WTC11 (cell line): ENCODE measurements around the gene DNMT3A. TPM values are rescaled to one million over a fixed set of nuclear protein-coding genes. Genes with fewer than 3 reads are reported as not detected.

Source experiments
- ATAC-seq: fragments of 200-7000 bp; cut with Tn5 transposase; 2 replicates; pipeline ENCODE4 v1.10.0; 2021; ENCODE audit warnings: mild to moderate bottlenecking, moderate library complexity
- CTCF ChIA-PET: fragments of 300-600 bp; sonication (Branson Sonifier 250); formaldehyde crosslinking; loops from one replicate; lab custom pipeline; 2021; ENCODE audit warnings: antibody characterized with exemption; lab: Charles Lee
- POLR2A ChIA-PET: fragments of 350-600 bp; sonication (Branson Sonifier 250); formaldehyde crosslinking; loops from one replicate; lab custom pipeline; 2021; ENCODE audit warnings: antibody characterized with exemption; lab: Charles Lee
- DNase-seq: peaks from one replicate; pipeline ENCODE4 v3.0.0; 2021; ENCODE audit warnings: low spot score
- H3K27ac Mint-ChIP-seq: 2 replicates; pipeline ENCODE4 v1.8.0; 2021; ENCODE audit warnings: mixed read lengths
- H3K27me3 Mint-ChIP-seq: 2 replicates; pipeline ENCODE4 v1.8.0; 2021; ENCODE audit warnings: low read depth, mild to moderate bottlenecking, moderate library complexity, mixed read lengths
- H3K36me3 Mint-ChIP-seq: 2 replicates; pipeline ENCODE4 v1.8.0; 2021; ENCODE audit warnings: mixed read lengths
- H3K4me1 Mint-ChIP-seq: 2 replicates; pipeline ENCODE4 v1.8.0; 2022; ENCODE audit warnings: mixed read lengths
- H3K4me3 Mint-ChIP-seq: 2 replicates; pipeline ENCODE4 v1.8.0; 2021; ENCODE audit warnings: mild to moderate bottlenecking, moderate library complexity, mixed read lengths
- H3K9me3 Mint-ChIP-seq: 2 replicates; pipeline ENCODE4 v1.8.0; 2021; ENCODE audit warnings: mixed read lengths
- ATF2 ChIP-seq: sonication (generic); formaldehyde crosslinking; IDR thresholded peaks from 2 replicates; pipeline ENCODE4 v1.8.1; 2022; ENCODE audit warnings: low read depth, missing genetic modification reagents, borderline replicate concordance
- CREB1 ChIP-seq: sonication (generic); formaldehyde crosslinking; IDR thresholded peaks from 2 replicates; pipeline ENCODE4 v1.8.0; 2023; ENCODE audit warnings: mild to moderate bottlenecking, missing genetic modification reagents
- ESRRA ChIP-seq: sonication (generic); formaldehyde crosslinking; IDR thresholded peaks from 2 replicates; pipeline ENCODE4 v1.8.1; 2022; ENCODE audit warnings: mild to moderate bottlenecking, missing genetic modification reagents, borderline replicate concordance
- FOXK1 ChIP-seq: sonication (generic); formaldehyde crosslinking; IDR thresholded peaks from 2 replicates; pipeline ENCODE4 v1.8.0; 2022; ENCODE audit warnings: mild to moderate bottlenecking, moderate library complexity, missing genetic modification reagents
- HMGXB4 ChIP-seq: sonication (generic); formaldehyde crosslinking; IDR thresholded peaks from 2 replicates; pipeline ENCODE4 v1.8.1; 2023; ENCODE audit warnings: mild to moderate bottlenecking, moderate library complexity, missing genetic modification reagents
- IRF1 ChIP-seq: sonication (generic); formaldehyde crosslinking; IDR thresholded peaks from 2 replicates; pipeline ENCODE4 v1.8.0; 2023; ENCODE audit warnings: missing genetic modification reagents
- IRF2 ChIP-seq: sonication (generic); formaldehyde crosslinking; IDR thresholded peaks from 2 replicates; pipeline ENCODE4 v1.8.0; 2022; ENCODE audit warnings: low read depth, missing genetic modification reagents, borderline replicate concordance
- JAZF1 ChIP-seq: fragments of 250-450 bp; sonication (Bioruptor Pico); IDR thresholded peaks from 2 replicates; pipeline ENCODE4 v1.9.0; 2021; ENCODE audit warnings: moderate library complexity, mild to moderate bottlenecking, inconsistent platforms
- JUN ChIP-seq: sonication (generic); formaldehyde crosslinking; IDR thresholded peaks from 2 replicates; pipeline ENCODE4 v1.8.0; 2023; ENCODE audit warnings: mild to moderate bottlenecking, missing genetic modification reagents
- KAT7 ChIP-seq: sonication (generic); formaldehyde crosslinking; IDR thresholded peaks from 2 replicates; pipeline ENCODE4 v1.8.1; 2023; ENCODE audit warnings: missing genetic modification reagents, mild to moderate bottlenecking, borderline replicate concordance
- MXD4 ChIP-seq: fragments of 250-450 bp; sonication (Bioruptor Pico); IDR thresholded peaks from 2 replicates; pipeline ENCODE4 v1.8.0; 2021; ENCODE audit warnings: mild to moderate bottlenecking, moderate library complexity, borderline replicate concordance
- NR2C2 ChIP-seq: sonication (generic); formaldehyde crosslinking; IDR thresholded peaks from 2 replicates; pipeline ENCODE4 v1.8.0; 2022; ENCODE audit warnings: mild to moderate bottlenecking, missing genetic modification reagents
- RELA ChIP-seq: sonication (generic); formaldehyde crosslinking; IDR thresholded peaks from 2 replicates; pipeline ENCODE4 v1.8.1; 2022; ENCODE audit warnings: missing genetic modification reagents, mild to moderate bottlenecking, borderline replicate concordance
- SP1 ChIP-seq: sonication (generic); formaldehyde crosslinking; conservative IDR thresholded peaks from 2 replicates; pipeline ENCODE4 v1.8.1; 2022; ENCODE audit warnings: missing genetic modification reagents
- ZBTB43 ChIP-seq: sonication (generic); formaldehyde crosslinking; IDR thresholded peaks from 2 replicates; pipeline ENCODE4 v1.8.1; 2023; ENCODE audit warnings: mild to moderate bottlenecking, missing genetic modification reagents
- ZNF138 ChIP-seq: sonication (generic); formaldehyde crosslinking; conservative IDR thresholded peaks from 2 replicates; pipeline ENCODE4 v1.8.1; 2022; ENCODE audit warnings: mild to moderate bottlenecking, moderate library complexity, missing genetic modification reagents
- ZNF263 ChIP-seq: sonication (generic); formaldehyde crosslinking; IDR thresholded peaks from 2 replicates; pipeline ENCODE4 v1.8.1; 2022; ENCODE audit warnings: low read depth, mild to moderate bottlenecking, moderate library complexity, missing genetic modification reagents
- ZNF317 ChIP-seq: sonication (generic); formaldehyde crosslinking; IDR thresholded peaks from 2 replicates; pipeline ENCODE4 v1.8.1; 2023; ENCODE audit warnings: low read depth, mild to moderate bottlenecking, moderate library complexity, missing genetic modification reagents, borderline replicate concordance
- ZNF396 ChIP-seq: fragments of 250-450 bp; sonication (Bioruptor Pico); IDR thresholded peaks from 2 replicates; pipeline ENCODE4 v1.8.0; 2021; ENCODE audit warnings: mild to moderate bottlenecking, moderate library complexity, borderline replicate concordance
- ZNF416 ChIP-seq: fragments of 250-450 bp; sonication (Bioruptor Pico); IDR thresholded peaks from 2 replicates; pipeline ENCODE4 v1.9.0; 2021; ENCODE audit warnings: mild to moderate bottlenecking, inconsistent platforms
- ZNF425 ChIP-seq: fragments of 250-450 bp; sonication (Bioruptor Pico); conservative IDR thresholded peaks from 2 replicates; pipeline ENCODE4 v1.9.0; 2021; ENCODE audit warnings: mild to moderate bottlenecking
- ZNF532 ChIP-seq: fragments of 250-450 bp; sonication (Bioruptor Pico); IDR thresholded peaks from 2 replicates; pipeline ENCODE4 v1.9.0; 2021; ENCODE audit warnings: mild to moderate bottlenecking, borderline replicate concordance
- ZNF671 ChIP-seq: fragments of 250-450 bp; sonication (Bioruptor Pico); IDR thresholded peaks from 2 replicates; pipeline ENCODE4 v1.8.0; 2021; ENCODE audit warnings: mild to moderate bottlenecking
- total RNA-seq: library from RNA; stranded (reverse); gene quantifications from 3 replicates; pipeline ENCODE4 v1.2.3, GENCODE V29; 2021

Gene DNMT3A
- total RNA-seq, 1 experiment from 2014 or later: 154 TPM

- TF ChIP-seq ZNF532 (no peak), JAZF1 (CRISPR knock-in tag) (no peak), ZNF263 (no peak), KAT7 (CRISPR knock-in tag) (no peak), NR2C2 (CRISPR knock-in tag) (no peak), ZNF416 (CRISPR knock-in tag) (no peak), ZNF425 (CRISPR knock-in tag) (no peak), ATF2 (CRISPR knock-in tag) (no peak), ESRRA (CRISPR knock-in tag) (no peak), ZBTB43 (CRISPR knock-in tag) (no peak), ZNF138 (CRISPR knock-in tag) (no peak)
These were observed 10.8 kb downstream of the DNMT3A start (continued) for GRCh38 chr2:25330937-25331336.

GRCh38 chr2:25330273-25330672 is 11.5 kb downstream of the DNMT3A start:
- Mint-ChIP-seq H3K4me1 (peaks cover 29% of the 10 kb centered on the region), H3K36me3 (peaks cover 14% of the 10 kb centered on the region), H3K9me3 (peaks cover 8% of the 10 kb centered on the region), H3K27me3 (no peaks in the 10 kb centered on the region), H3K4me3 (no peak overlapping the region), H3K27ac (no peak overlapping the region)
- DNase-seq: no peak
- no peak for ATAC-seq
- POLR2A ChIA-PET: no interaction called here
- CTCF ChIA-PET: interaction anchor here (1.8 kb wide), 1 partner anchor 32 kb away, joined by 8 read pairs; no protein-coding TSS in a partner anchor
- TF ChIP-seq SP1 (CRISPR knock-in tag) (no peak), MXD4 (CRISPR knock-in tag) (no peak), ZNF396 (no peak), JAZF1 (CRISPR knock-in tag) (no peak), ZNF317 (CRISPR knock-in tag) (no peak), IRF2 (CRISPR knock-in tag) (no peak), HMGXB4 (CRISPR knock-in tag) (no peak), ESRRA (CRISPR knock-in tag) (no peak), FOXK1 (CRISPR knock-in tag) (no peak), CREB1 (CRISPR knock-in tag) (no peak), ZNF263 (no peak), JUN (CRISPR knock-in tag) (no peak), ZNF425 (CRISPR knock-in tag) (no peak), IRF1 (CRISPR knock-in tag) (no peak), ZNF671 (CRISPR knock-in tag) (no peak), RELA (CRISPR knock-in tag) (no peak), NR2C2 (CRISPR knock-in tag) (no peak)
